ENCODE measurements around the gene HSP90B1. TPM values are rescaled to one million over a fixed set of nuclear protein-coding genes. Genes with fewer than 3 reads are reported as not detected.
A peak's percentile ranks its signal among the peaks of the same experiment; 100 is the strongest.

HSP90B1 gene
- 619 and 748 TPM in 2 replicates for total RNA-seq

DNA sequence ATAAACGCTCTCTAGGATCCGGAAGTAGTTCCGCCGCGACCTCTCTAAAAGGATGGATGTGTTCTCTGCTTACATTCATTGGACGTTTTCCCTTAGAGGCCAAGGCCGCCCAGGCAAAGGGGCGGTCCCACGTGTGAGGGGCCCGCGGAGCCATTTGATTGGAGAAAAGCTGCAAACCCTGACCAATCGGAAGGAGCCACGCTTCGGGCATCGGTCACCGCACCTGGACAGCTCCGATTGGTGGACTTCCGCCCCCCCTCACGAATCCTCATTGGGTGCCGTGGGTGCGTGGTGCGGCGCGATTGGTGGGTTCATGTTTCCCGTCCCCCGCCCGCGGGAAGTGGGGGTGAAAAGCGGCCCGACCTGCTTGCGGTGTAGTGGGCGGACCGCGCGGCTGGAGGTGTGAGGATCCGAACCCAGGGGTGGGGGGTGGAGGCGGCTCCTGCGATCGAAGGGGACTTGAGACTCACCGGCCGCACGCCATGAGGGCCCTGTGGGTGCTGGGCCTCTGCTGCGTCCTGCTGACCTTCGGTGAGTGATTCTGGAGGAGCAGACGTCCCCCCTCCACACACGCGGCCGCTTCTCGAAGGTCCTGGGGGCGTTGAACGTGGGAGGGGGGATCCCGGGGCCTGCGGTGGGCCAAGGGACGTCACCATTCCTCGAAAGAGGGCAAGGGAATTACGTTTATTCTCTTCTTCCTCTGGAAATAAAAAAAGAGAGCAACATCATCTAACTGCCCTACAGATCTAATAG lies at the start of gene HSP90B1:
HSP90B1 (plus strand) TSS at position 377 of the 753 bp plus-strand sequence; CDS start at position 483, 106 bp downstream.
- TF ChIP-seq, protein P1, sequence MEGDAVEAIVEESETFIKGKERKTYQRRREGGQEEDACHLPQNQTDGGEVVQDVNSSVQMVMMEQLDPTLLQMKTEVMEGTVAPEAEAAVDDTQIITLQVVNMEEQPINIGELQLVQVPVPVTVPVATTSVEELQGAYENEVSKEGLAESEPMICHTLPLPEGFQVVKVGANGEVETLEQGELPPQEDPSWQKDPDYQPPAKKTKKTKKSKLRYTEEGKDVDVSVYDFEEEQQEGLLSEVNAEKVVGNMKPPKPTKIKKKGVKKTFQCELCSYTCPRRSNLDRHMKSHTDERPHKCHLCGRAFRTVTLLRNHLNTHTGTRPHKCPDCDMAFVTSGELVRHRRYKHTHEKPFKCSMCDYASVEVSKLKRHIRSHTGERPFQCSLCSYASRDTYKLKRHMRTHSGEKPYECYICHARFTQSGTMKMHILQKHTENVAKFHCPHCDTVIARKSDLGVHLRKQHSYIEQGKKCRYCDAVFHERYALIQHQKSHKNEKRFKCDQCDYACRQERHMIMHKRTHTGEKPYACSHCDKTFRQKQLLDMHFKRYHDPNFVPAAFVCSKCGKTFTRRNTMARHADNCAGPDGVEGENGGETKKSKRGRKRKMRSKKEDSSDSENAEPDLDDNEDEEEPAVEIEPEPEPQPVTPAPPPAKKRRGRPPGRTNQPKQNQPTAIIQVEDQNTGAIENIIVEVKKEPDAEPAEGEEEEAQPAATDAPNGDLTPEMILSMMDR (IDR thresholded peaks at IDR 0.05; ENCODE audit: insufficient read depth, low read length, poor library complexity, severe bottlenecking), result no peak
- H3K36me3 ChIP-seq (ENCODE audit: control insufficient read depth, insufficient read depth, low read length), result peaks cover 1% of the 10 kb centered on the region
- DNase-seq (ENCODE audit: low read depth), result peak; percentile 98
- H3K4me3 ChIP-seq (ENCODE audit: low read depth, low read length), result peak within 1 kb of the TSS; percentile 92
- H3K27me3 ChIP-seq (ENCODE audit: control insufficient read depth, insufficient read depth, low read length), result no peaks in the 10 kb centered on the region

DNA sequence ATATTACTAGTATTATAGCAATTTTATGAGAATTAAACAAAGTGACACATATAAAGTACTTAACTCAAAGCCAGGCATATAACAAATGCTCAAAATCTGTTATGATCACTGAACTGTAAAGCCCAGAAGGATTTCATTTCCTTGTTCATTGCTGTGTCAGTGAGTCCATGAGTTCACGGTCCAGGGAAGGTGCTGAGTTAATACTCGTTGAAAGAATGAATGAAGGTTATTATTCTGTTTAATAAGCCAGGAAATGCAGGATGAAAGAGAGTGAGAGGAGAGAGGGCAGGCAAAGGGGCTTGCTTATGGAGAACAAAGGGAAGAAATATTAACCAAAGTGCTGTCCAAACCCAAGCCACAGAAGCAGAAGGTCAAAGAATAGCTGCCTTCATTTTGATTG lies 48.9 kb upstream of the HSP90B1 start:
- no peak for DNase-seq (ENCODE audit: low read depth)
- Histone ChIP-seq H3K27me3 (ENCODE audit: control insufficient read depth, insufficient read depth, low read length) (no peaks in the 10 kb centered on the region), H3K36me3 (ENCODE audit: control insufficient read depth, insufficient read depth, low read length) (no peaks in the 10 kb centered on the region), H3K4me3 (ENCODE audit: low read depth, low read length) (no peak overlapping the region)
- TF ChIP-seq, protein P1 (IDR thresholded peaks at IDR 0.05; ENCODE audit: insufficient read depth, low read length, poor library complexity, severe bottlenecking), result no peak

DNA sequence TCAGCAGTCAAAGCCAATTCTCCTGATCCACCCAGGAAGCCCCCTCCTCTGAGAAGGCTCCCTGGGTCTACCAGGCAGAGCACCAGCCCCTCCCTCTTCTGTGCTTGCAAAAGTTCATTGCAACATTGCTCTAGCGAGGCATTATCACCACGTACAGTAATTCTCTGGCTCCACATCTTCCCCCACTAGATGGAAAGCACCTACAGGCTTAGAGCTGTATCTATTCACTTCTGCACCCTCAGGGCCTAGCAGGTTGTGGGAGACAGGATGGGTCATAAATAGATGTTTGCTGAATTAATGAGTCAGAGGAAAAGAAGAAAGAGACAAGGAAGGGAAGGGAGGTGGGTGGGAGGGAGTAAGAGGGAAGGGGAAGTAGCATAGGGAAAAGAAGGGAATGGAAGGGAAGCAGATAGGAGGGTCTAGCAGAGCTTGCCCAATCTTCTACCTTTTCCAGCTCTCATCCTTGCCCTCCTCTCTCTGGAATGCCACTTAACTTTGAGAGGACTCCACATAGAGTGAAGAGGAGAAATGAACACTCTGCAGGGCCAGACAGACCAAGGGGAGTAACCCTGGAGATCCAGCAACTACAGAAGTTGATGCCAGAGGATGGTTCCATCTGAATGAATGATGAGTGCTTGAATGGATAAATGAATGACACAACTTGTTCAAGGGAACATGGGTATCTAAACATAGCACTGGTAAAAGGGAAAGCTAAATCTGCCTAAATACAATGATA lies 47.2 kb upstream of the HSP90B1 start:
- no peaks in the 10 kb centered on the region for H3K36me3 ChIP-seq (ENCODE audit: control insufficient read depth, insufficient read depth, low read length)
- TF ChIP-seq, protein P1 (IDR thresholded peaks at IDR 0.05; ENCODE audit: insufficient read depth, low read length, poor library complexity, severe bottlenecking), result no peak
- DNase-seq (ENCODE audit: low read depth), result no peak
- no peaks in the 10 kb centered on the region for H3K27me3 ChIP-seq (ENCODE audit: control insufficient read depth, insufficient read depth, low read length)
- H3K4me3 ChIP-seq (ENCODE audit: low read depth, low read length), result no peak overlapping the region

DNA sequence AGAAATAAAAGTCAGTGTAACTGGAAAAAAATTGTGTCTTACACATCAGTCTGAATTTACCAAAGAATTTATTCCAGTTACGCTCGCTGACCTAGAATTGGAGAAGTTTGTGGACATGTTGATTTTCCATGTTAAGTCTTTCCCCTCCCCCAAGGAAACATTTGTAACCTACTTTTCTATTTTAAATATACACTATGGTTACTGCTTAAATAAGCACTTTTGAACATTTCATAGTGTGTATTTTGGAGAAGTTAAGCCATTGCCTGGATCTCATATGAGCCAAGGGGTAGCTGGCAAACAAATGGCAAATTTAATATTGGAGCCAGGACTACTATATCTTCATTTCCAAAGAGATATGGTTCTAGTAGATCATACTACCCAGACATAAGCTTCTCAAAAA lies 46.3 kb upstream of the HSP90B1 start:
- H3K4me3 ChIP-seq (ENCODE audit: low read depth, low read length), result no peak overlapping the region
- DNase-seq (ENCODE audit: low read depth), result no peak
- TF ChIP-seq, protein P1 (IDR thresholded peaks at IDR 0.05; ENCODE audit: insufficient read depth, low read length, poor library complexity, severe bottlenecking), result no peak
- H3K27me3 ChIP-seq (ENCODE audit: control insufficient read depth, insufficient read depth, low read length), result no peaks in the 10 kb centered on the region
- H3K36me3 ChIP-seq (ENCODE audit: control insufficient read depth, insufficient read depth, low read length), result no peaks in the 10 kb centered on the region

DNA sequence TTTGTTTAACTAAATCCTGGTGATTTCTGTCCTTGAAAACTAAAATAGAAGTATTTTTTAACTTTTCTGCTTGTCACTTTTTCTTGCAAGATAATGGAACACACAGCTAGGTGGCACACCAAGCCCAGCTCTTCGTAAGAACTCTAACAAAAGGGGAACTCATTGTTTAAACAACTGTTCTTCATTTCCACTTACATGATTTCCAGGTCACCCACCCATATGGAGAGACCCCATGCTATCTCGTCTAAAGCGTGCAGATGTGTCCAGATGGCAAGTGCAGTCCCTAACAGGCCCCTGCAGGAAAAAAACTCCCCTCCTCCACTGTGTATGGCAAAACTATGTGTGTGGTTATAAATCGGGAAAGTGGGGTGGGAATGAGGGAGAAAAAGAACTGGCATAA lies 45.9 kb upstream of the HSP90B1 start:
- Histone ChIP-seq H3K27me3 (ENCODE audit: control insufficient read depth, insufficient read depth, low read length) (no peaks in the 10 kb centered on the region), H3K4me3 (ENCODE audit: low read depth, low read length) (no peak overlapping the region), H3K36me3 (ENCODE audit: control insufficient read depth, insufficient read depth, low read length) (no peaks in the 10 kb centered on the region)
- TF ChIP-seq, protein P1 (IDR thresholded peaks at IDR 0.05; ENCODE audit: insufficient read depth, low read length, poor library complexity, severe bottlenecking), result peak; percentile 50
- no peak for DNase-seq (ENCODE audit: low read depth)
